SK-N-SH (cell line): Measurements from ENCODE around the gene SREK1.

Source experiments
- MAX ChIP-seq: IDR thresholded peaks from 2 replicates; pipeline ENCODE4 v1.4.0; 2012; ENCODE audit warnings: low read depth
- MXI1 ChIP-seq: IDR thresholded peaks from 2 replicates; pipeline ENCODE4 v1.6.1; 2012; ENCODE audit warnings: mild to moderate bottlenecking, low read depth, low read length, improper control_type of control experiment
- NRF1 ChIP-seq: IDR thresholded peaks from 2 replicates; pipeline ENCODE4 v1.6.1; 2012; ENCODE audit warnings: low read depth, mild to moderate bottlenecking, low read length
- POLR2AphosphoS5 ChIP-seq: IDR thresholded peaks from 2 replicates; pipeline ENCODE4 v1.6.1; 2012; ENCODE audit warnings: low read depth, low read length
- RAD21 ChIP-seq: IDR thresholded peaks from 2 replicates; pipeline ENCODE4 v1.6.1; 2012; ENCODE audit warnings: mild to moderate bottlenecking, low read length
- TCF12 ChIP-seq: IDR thresholded peaks from 2 replicates; pipeline ENCODE4 v1.4.0; 2012
- USF2 ChIP-seq: fragments of 150-350 bp; IDR thresholded peaks from 2 replicates; pipeline ENCODE4 v1.6.1; 2017; ENCODE audit warnings: antibody characterized with exemption, low read length, low read depth, borderline replicate concordance
- ZBTB33 ChIP-seq: IDR thresholded peaks from 2 replicates; pipeline ENCODE4 v1.4.0; 2012; ENCODE audit warnings: low read depth, borderline replicate concordance
- TF ChIP-seq, protein P1 (sequence below): fragments of 200-600 bp; sonication (generic); IDR thresholded peaks from 2 replicates; pipeline ENCODE4 v1.6.1; 2017; ENCODE audit warnings: antibody characterized with exemption, mild to moderate bottlenecking, moderate library complexity

DNA sequence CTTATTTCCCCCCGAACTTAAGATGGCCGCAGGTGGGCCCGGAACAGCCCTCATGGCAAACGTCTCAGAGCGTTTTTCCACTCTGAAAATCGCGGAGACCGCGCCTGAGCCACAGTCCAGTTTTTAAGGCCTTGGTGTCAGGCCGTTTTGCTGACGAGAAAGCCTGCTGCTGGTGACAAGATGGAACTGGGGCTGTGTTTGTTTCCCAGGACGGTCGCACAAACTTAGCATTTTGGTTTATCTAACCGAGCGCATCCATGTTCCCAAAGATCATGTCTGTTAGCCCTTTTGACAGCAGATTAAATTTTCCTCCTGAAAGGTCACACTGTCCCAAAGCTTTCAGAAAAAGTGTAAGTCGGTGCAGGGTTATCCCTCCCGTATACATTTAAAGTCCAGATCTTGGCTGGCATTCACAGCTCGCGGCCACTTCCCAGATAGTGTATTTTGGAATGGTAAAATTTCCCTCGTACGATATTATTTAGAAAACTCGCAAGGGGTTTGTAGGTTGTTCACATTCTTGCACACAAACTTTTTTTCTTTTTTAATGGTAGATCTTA, 812 bp downstream of the SREK1 start:
- TF ChIP-seq MAX (peak; percentile 25; the same call in 1 of the 2 replicates), ZBTB33 (no peak), NRF1 (no peak), USF2 (no peak), RAD21 (no peak), POLR2AphosphoS5 (0 out of 2 replicates have a peak, but pooled peaks have one; percentile 1), TCF12 (no peak), MXI1 (peak; percentile 85)
- TF ChIP-seq, protein P1, sequence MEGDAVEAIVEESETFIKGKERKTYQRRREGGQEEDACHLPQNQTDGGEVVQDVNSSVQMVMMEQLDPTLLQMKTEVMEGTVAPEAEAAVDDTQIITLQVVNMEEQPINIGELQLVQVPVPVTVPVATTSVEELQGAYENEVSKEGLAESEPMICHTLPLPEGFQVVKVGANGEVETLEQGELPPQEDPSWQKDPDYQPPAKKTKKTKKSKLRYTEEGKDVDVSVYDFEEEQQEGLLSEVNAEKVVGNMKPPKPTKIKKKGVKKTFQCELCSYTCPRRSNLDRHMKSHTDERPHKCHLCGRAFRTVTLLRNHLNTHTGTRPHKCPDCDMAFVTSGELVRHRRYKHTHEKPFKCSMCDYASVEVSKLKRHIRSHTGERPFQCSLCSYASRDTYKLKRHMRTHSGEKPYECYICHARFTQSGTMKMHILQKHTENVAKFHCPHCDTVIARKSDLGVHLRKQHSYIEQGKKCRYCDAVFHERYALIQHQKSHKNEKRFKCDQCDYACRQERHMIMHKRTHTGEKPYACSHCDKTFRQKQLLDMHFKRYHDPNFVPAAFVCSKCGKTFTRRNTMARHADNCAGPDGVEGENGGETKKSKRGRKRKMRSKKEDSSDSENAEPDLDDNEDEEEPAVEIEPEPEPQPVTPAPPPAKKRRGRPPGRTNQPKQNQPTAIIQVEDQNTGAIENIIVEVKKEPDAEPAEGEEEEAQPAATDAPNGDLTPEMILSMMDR = no peak
